Measurements from ENCODE around the gene PSD2. TPM values are rescaled to one million over a fixed set of nuclear protein-coding genes. Genes with fewer than 3 reads are reported as not detected.

Gene PSD2
- total and polyA plus RNA-seq, 2 donors (not counting 1 experiment from before 2014, with no cell fraction given), result 0.10 to 0.17 TPM

DNA sequence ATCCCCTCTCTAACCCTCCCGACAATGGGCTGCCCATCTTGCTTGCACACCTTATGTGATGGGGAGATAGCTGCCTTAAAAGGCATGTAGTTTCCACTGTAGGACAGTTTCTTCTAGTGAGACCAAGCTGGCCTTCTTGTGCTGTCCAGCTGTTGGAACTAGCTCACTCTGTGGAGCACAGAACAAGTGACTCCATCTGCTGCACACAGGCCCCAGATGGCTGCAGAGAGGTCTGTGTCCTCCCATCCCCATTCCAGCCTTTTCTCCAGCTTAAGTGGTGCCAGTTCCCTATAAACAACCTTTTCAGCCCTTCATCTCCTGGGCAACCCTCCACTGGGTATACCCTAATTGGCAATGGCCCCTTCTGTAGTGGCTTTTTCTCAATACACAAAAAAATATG lies 18.7 kb upstream of the PSD2 start:
- Histone ChIP-seq H3K27ac (ENCODE audit: low read length in 2 of 2) (no peak overlapping the region), H3K79me2 (ENCODE audit: control insufficient read depth, insufficient read depth, low read length) (no peaks in the 10 kb centered on the region), H3K36me3 (replicated peaks in 1 of 2; ENCODE audit: control extremely low read depth in 1 of 2, control insufficient read depth in 1 of 2, extremely low read depth in 1 of 2, insufficient read depth in 2 of 2, low read length in 1 of 2) (no peaks in the 10 kb centered on the region), H3K4me1 (ENCODE audit: control insufficient read depth in 2 of 2, insufficient read depth in 2 of 2, low read length in 2 of 2) (peaks cover 7 to 13% of the 10 kb centered on the region in 2 donors), H3K4me2 (replicated peaks; ENCODE audit: low read depth, low read length, poor library complexity, severe bottlenecking) (no peak overlapping the region), H3K9me3 (ENCODE audit: control extremely low read depth in 1 of 3, control insufficient read depth in 2 of 3, insufficient read depth in 1 of 3, low read length in 2 of 3) (no peaks in the 10 kb centered on the region), H4K20me1 (ENCODE audit: control insufficient read depth, insufficient read depth, low read length, poor library complexity, severe bottlenecking) (no peaks in the 10 kb centered on the region), H3K4me3 (ENCODE audit: control extremely low read depth in 1 of 5, extremely low read depth in 1 of 5, insufficient read depth in 1 of 5, low read depth in 2 of 5, low read length in 4 of 5) (no peak overlapping the region), H3K9ac (ENCODE audit: low read length) (no peak overlapping the region), H2AFZ (ENCODE audit: insufficient read depth, low read depth, low read length, poor library complexity, severe bottlenecking) (no peak overlapping the region), H3K27me3 (replicated peaks in 1 of 4; ENCODE audit: control extremely low read depth in 1 of 4, control insufficient read depth in 3 of 4, insufficient read depth in 4 of 4, low read length in 3 of 4) (peaks cover 0 to 5% (median 0%) of the 10 kb centered on the region in 4 experiments)
- ATAC-seq (ENCODE audit: low read depth) (no peak), DNase-seq (no peak)
- no CpG with 5 or more reads among the region's 1 CpG for WGBS (ENCODE audit: insufficient coverage)
- Mint-ChIP-seq H3K4me1 (peaks cover 15% of the 10 kb centered on the region), H3K9me3 (ENCODE audit: insufficient read depth) (no peaks in the 10 kb centered on the region), H3K4me3 (no peak overlapping the region), H3K27me3 (peaks cover 14% of the 10 kb centered on the region), H3K27ac (no peak overlapping the region)
- TF ChIP-seq EZH2 (IDR thresholded peaks at IDR 0.05; ENCODE audit: borderline replicate concordance, insufficient read depth, low read depth, low read length, poor library complexity, severe bottlenecking), result no peak
- TF ChIP-seq CTCF (IDR thresholded peaks at IDR 0.05), result no peak
- POLR2A ChIA-PET, result interaction anchor here (0.8 kb wide), 1 partner anchor 1544 kb away, joined by 6 read pairs; the partner anchor contains the start of gene TAF7
- CTCF ChIA-PET, result interaction anchor here (0.7 to 5.2 kb wide), 13 partner anchors 10 to 354 kb away, joined by 3 to 36 read pairs (median 7); no protein-coding TSS in a partner anchor
- intact Hi-C loops (cut with micrococcal nuclease), result no loop called here

GRCh38 chr5:139783436-139783965 lies 12.1 kb upstream of the PSD2 start:
- H3K9me3 Mint-ChIP-seq (ENCODE audit: insufficient read depth), result no peaks in the 10 kb centered on the region
- peaks cover 7% of the 10 kb centered on the region for H3K4me1 Mint-ChIP-seq
- peaks cover 20% of the 10 kb centered on the region for H3K27me3 Mint-ChIP-seq
- Histone ChIP-seq H3K4me2 (replicated peaks; ENCODE audit: low read depth, low read length, poor library complexity, severe bottlenecking) (no peak overlapping the region), H3K9me3 (ENCODE audit: control extremely low read depth in 1 of 3, control insufficient read depth in 2 of 3, insufficient read depth in 1 of 3, low read length in 2 of 3) (peaks cover 0 to 2% (median 0%) of the 10 kb centered on the region in 3 donors), H3K27ac (ENCODE audit: low read length in 2 of 2) (no peak overlapping the region), H3K9ac (ENCODE audit: low read length) (no peak overlapping the region), H3K36me3 (replicated peaks in 1 of 2; ENCODE audit: control extremely low read depth in 1 of 2, control insufficient read depth in 1 of 2, extremely low read depth in 1 of 2, insufficient read depth in 2 of 2, low read length in 1 of 2) (no peaks in the 10 kb centered on the region), H3K4me3 (ENCODE audit: control extremely low read depth in 1 of 5, extremely low read depth in 1 of 5, insufficient read depth in 1 of 5, low read depth in 2 of 5, low read length in 4 of 5) (no peak overlapping the region), H3K79me2 (ENCODE audit: control insufficient read depth, insufficient read depth, low read length) (no peaks in the 10 kb centered on the region), H2AFZ (ENCODE audit: insufficient read depth, low read depth, low read length, poor library complexity, severe bottlenecking) (no peak overlapping the region), H3K27me3 (replicated peaks in 1 of 4; ENCODE audit: control extremely low read depth in 1 of 4, control insufficient read depth in 3 of 4, insufficient read depth in 4 of 4, low read length in 3 of 4) (peaks cover 0 to 14% (median 4%) of the 10 kb centered on the region in 4 experiments), H4K20me1 (ENCODE audit: control insufficient read depth, insufficient read depth, low read length, poor library complexity, severe bottlenecking) (no peaks in the 10 kb centered on the region), H3K4me1 (ENCODE audit: control insufficient read depth in 2 of 2, insufficient read depth in 2 of 2, low read length in 2 of 2) (peaks cover 3 to 13% of the 10 kb centered on the region in 2 donors)
- 91% methylated on average over 6 of the region's 7 CpGs for WGBS (ENCODE audit: insufficient coverage)
- CTCF ChIA-PET, result interaction anchor here (0.7 to 1.5 kb wide), 5 partner anchors 8 to 186 kb away, joined by 3 to 8 read pairs (median 4); no protein-coding TSS in a partner anchor
- no peak overlapping the region for H3K4me3 Mint-ChIP-seq
- no peak overlapping the region for H3K27ac Mint-ChIP-seq
- intact Hi-C loops (cut with micrococcal nuclease), result no loop called here
- no peak for DNase-seq
- no peak for ATAC-seq (ENCODE audit: low read depth)
- POLR2A ChIA-PET, result no interaction called here
- TF ChIP-seq EZH2 (IDR thresholded peaks at IDR 0.05; ENCODE audit: borderline replicate concordance, insufficient read depth, low read depth, low read length, poor library complexity, severe bottlenecking), result no peak
- no peak for TF ChIP-seq CTCF (IDR thresholded peaks at IDR 0.05)
